Testis (tissue), 2 donors: ENCODE measurements around the gene ISLR.

ENCODE experiments used
- POLR2A ChIP-seq: fragments of 450-650 bp; IDR thresholded peaks from one replicate; pipeline ENCODE4 v1.6.1; 2017; ENCODE audit warnings: antibody characterized with exemption, mild to moderate bottlenecking, moderate library complexity
- TF ChIP-seq, protein P1 (sequence below), 3 experiments: fragments of 450-650 bp in 2 of 3; fragments of 200-600 bp in 1 of 3; sonication (generic) in 1 of 3; IDR thresholded peaks; one replicate each; pipeline ENCODE4 v1.5.1; 2016 to 2019; ENCODE audit warnings: antibody characterized with exemption in 3 of 3, mild to moderate bottlenecking in 2 of 3, moderate library complexity in 1 of 3

DNA sequence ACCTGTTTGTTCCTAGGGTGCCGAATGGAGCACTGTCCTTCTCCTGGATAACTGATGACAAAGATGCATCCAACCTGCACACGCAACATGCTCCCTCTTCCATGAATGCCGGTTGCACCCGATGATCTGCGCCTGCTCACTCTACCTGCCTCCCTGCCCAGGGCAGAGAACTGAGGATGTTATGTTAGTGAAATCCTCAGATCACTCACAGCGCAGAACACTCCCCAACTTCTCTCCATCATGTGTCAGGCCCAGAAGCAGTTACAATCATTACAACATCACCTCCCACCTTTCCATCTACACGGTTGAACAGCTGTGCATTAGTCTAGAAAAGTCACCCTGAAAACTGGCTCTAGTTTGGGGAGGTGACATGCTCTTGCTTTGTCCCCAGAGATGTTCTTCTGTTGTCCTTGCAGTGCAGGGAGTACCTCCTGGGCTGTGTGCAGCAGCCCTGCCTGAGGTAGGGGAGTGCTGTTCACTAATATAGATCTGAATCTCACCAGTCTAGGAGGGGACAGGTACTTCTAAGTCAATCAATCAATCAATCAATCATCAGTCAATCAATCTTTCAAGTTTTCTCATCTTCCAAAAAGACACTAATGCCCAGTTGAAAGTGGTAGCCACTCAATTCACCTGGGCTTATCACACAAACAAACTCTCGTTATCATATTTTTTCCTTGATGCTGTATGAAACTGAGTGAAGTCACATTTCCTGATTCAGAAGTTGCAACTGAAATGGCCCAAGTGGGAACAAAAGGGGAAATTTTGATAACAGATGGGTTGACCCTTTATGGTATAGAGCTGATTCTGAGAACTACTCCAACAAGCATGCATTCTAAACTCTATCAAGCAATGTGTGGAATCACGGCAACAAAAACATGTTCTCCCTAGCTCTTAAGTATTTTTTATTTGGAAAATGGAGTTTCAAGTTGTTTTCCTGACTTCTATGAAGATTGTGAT is 15.4 kb upstream of the ISLR start:
- TF ChIP-seq, protein P1, sequence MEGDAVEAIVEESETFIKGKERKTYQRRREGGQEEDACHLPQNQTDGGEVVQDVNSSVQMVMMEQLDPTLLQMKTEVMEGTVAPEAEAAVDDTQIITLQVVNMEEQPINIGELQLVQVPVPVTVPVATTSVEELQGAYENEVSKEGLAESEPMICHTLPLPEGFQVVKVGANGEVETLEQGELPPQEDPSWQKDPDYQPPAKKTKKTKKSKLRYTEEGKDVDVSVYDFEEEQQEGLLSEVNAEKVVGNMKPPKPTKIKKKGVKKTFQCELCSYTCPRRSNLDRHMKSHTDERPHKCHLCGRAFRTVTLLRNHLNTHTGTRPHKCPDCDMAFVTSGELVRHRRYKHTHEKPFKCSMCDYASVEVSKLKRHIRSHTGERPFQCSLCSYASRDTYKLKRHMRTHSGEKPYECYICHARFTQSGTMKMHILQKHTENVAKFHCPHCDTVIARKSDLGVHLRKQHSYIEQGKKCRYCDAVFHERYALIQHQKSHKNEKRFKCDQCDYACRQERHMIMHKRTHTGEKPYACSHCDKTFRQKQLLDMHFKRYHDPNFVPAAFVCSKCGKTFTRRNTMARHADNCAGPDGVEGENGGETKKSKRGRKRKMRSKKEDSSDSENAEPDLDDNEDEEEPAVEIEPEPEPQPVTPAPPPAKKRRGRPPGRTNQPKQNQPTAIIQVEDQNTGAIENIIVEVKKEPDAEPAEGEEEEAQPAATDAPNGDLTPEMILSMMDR (IDR thresholded peaks at IDR 0.05), result no peak
- no peak for TF ChIP-seq POLR2A
